ENCODE results near the gene TTC39C.

DNA sequence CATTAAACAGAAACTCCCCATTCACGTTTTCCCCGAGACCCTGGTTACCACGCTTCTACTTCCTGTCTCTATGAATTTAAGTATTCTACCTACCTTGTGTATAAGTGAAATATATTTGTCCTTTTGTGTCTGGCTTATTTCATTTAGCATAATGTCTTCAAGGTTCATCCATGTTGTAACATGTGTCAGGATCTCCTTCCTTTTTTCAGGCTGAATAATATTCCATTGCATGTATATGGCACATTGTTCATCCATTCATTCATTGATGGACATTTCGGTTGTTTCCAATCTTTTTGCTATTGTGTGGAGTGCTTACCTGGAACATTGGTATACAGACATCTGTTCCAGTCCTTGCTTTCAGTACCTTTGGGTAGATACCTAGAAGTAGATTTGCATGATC, 106.1 kb downstream of the TTC39C start:
- TF ChIP-seq, protein P1, sequence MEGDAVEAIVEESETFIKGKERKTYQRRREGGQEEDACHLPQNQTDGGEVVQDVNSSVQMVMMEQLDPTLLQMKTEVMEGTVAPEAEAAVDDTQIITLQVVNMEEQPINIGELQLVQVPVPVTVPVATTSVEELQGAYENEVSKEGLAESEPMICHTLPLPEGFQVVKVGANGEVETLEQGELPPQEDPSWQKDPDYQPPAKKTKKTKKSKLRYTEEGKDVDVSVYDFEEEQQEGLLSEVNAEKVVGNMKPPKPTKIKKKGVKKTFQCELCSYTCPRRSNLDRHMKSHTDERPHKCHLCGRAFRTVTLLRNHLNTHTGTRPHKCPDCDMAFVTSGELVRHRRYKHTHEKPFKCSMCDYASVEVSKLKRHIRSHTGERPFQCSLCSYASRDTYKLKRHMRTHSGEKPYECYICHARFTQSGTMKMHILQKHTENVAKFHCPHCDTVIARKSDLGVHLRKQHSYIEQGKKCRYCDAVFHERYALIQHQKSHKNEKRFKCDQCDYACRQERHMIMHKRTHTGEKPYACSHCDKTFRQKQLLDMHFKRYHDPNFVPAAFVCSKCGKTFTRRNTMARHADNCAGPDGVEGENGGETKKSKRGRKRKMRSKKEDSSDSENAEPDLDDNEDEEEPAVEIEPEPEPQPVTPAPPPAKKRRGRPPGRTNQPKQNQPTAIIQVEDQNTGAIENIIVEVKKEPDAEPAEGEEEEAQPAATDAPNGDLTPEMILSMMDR (IDR thresholded peaks at IDR 0.05; ENCODE audit: extremely low read depth in 1 of 2, insufficient read depth in 1 of 2, low read depth in 1 of 2, low read length in 2 of 2) = no peak
- TF ChIP-seq EZH2 (IDR thresholded peaks at IDR 0.05; ENCODE audit: borderline replicate concordance, low read depth, low read length, severe bottlenecking) (no peak), MYC (IDR thresholded peaks at IDR 0.05; ENCODE audit: low read depth, low read length) (no peak), POLR2AphosphoS5 (IDR thresholded peaks at IDR 0.05; ENCODE audit: insufficient read depth, low read depth, low read length) (no peak), GATA2 (IDR thresholded peaks at IDR 0.05; ENCODE audit: insufficient read depth, insufficient read length, low read depth, low read length) (no peak), POLR2A (IDR thresholded peaks at IDR 0.05; ENCODE audit: low read depth, low read length) (no peak)
- TF ChIP-seq, protein P2, sequence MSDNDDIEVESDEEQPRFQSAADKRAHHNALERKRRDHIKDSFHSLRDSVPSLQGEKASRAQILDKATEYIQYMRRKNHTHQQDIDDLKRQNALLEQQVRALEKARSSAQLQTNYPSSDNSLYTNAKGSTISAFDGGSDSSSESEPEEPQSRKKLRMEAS (IDR thresholded peaks at IDR 0.05; ENCODE audit: insufficient read depth, insufficient read length) = no peak
